ENCODE results near the gene SLC25A46. TPM values are rescaled to one million over a fixed set of nuclear protein-coding genes. Genes with fewer than 3 reads are reported as not detected.

SLC25A46 gene
- total and polyA plus RNA-seq, 9 of the 15 experiments (the other 6 are each of a cell fraction or from before 2014, with no cell fraction given), result 7.8 to 47.3 (median 31.8) TPM

DNA sequence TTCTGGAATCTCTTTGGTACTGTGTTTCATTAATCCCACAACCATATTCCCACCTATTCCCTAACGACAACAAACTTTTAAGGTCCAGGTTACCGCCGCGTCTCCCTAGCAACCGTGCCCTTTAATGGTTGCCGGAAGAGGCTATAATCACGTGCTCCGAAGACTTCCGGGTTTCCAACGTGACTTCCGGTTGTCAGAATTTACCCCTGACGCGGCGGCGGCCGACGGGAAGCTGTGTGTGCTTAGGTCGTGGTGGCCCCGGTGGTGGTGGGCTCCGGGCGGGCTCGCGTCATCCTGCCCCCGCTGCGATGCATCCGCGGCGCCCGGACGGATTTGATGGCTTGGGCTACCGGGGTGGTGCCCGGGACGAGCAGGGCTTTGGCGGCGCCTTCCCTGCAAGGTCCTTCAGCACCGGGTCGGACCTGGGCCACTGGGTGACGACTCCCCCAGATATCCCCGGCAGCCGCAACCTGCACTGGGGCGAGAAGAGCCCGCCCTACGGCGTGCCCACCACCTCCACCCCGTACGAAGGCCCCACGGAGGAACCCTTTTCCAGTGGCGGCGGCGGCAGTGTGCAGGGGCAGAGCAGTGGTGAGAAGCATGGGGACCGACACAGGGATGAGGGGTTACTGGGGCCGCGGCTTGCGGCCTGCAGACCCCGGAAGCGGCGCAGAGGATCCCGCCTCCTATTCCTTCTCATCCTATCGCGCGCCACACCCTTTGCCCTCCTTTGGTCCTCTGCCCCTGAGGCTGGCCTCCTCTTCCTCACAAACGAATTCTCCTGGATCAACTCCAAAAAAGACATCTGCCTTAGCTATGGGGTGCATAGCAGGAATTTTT lies at the start of gene SLC25A46 (continued):
- TF ChIP-seq, protein P1, sequence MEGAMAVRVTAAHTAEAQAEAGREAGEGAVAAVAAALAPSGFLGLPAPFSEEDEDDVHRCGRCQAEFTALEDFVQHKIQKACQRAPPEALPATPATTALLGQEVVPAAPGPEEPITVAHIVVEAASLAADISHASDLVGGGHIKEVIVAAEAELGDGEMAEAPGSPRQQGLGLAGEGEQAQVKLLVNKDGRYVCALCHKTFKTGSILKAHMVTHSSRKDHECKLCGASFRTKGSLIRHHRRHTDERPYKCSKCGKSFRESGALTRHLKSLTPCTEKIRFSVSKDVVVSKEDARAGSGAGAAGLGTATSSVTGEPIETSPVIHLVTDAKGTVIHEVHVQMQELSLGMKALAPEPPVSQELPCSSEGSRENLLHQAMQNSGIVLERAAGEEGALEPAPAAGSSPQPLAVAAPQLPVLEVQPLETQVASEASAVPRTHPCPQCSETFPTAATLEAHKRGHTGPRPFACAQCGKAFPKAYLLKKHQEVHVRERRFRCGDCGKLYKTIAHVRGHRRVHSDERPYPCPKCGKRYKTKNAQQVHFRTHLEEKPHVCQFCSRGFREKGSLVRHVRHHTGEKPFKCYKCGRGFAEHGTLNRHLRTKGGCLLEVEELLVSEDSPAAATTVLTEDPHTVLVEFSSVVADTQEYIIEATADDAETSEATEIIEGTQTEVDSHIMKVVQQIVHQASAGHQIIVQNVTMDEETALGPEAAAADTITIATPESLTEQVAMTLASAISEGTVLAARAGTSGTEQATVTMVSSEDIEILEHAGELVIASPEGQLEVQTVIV (CRISPR knock-in tag; IDR thresholded peaks at IDR 0.05; ENCODE audit: borderline replicate concordance), result no peak
- TF ChIP-seq PTRF (tag; IDR thresholded peaks at IDR 0.05) (no peak), RBM15 (IDR thresholded peaks at IDR 0.05; ENCODE audit: insufficient read depth, low read length) (no peak), PML (IDR thresholded peaks at IDR 0.05; ENCODE audit: low read length) (peak; percentile 54; the same call in 1 of the 2 replicates), TCF3 (CRISPR knock-in tag; IDR thresholded peaks at IDR 0.05) (no peak), CHD4 (IDR thresholded peaks at IDR 0.05; ENCODE audit: insufficient read depth, insufficient replicate concordance, low read depth, low read length, poor library complexity, severe bottlenecking) (no peak), POLR2H (tag; IDR thresholded peaks at IDR 0.05; ENCODE audit: low read depth) (peak; percentile 49; the same call in 1 of the 2 replicates), CREM (IDR thresholded peaks at IDR 0.05; ENCODE audit: low read depth) (peak; percentile 87), CBFA2T3 (IDR thresholded peaks at IDR 0.05) (no peak), E2F8 (IDR thresholded peaks at IDR 0.05; ENCODE audit: low read depth, partially characterized antibody) (peak; percentile 96), YBX1 (IDR thresholded peaks at IDR 0.05) (no peak), NELFE (IDR thresholded peaks at IDR 0.05; ENCODE audit: insufficient read depth, insufficient read length) (no peak), SIX5 (IDR thresholded peaks at IDR 0.05; ENCODE audit: borderline replicate concordance in 1 of 2, insufficient read depth in 1 of 2, low read depth in 1 of 2, low read length in 2 of 2) (no peak), ZFP36 (IDR thresholded peaks at IDR 0.05; ENCODE audit: low read depth, low read length, partially characterized antibody) (no peak), CCAR2 (IDR thresholded peaks at IDR 0.05; ENCODE audit: low read depth, low read length) (no peak), PCBP2 (IDR thresholded peaks at IDR 0.05; ENCODE audit: low read depth, low read length, poor library complexity, severe bottlenecking) (no peak), JUN (IDR thresholded peaks at IDR 0.05; ENCODE audit: borderline replicate concordance, low read depth, low read length) (0 out of 2 replicates have a peak, but pooled peaks have one; percentile 13), JUN (CRISPR knock-in tag; IDR thresholded peaks at IDR 0.05; ENCODE audit: borderline replicate concordance) (0 out of 2 replicates have a peak, but pooled peaks have one; percentile 57), U2AF2 (optimal IDR thresholded peaks at IDR 0.05; ENCODE audit: low read depth, low read length) (no peak), BRD9 (IDR thresholded peaks at IDR 0.05; ENCODE audit: low read depth, partially characterized antibody) (no peak)
- TF ChIP-seq, protein P2, sequence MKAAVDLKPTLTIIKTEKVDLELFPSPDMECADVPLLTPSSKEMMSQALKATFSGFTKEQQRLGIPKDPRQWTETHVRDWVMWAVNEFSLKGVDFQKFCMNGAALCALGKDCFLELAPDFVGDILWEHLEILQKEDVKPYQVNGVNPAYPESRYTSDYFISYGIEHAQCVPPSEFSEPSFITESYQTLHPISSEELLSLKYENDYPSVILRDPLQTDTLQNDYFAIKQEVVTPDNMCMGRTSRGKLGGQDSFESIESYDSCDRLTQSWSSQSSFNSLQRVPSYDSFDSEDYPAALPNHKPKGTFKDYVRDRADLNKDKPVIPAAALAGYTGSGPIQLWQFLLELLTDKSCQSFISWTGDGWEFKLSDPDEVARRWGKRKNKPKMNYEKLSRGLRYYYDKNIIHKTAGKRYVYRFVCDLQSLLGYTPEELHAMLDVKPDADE (conservative IDR thresholded peaks at IDR 0.05; ENCODE audit: control insufficient read depth, low read depth, low read length), result no peak

Data from K562 (cell line).